Activated T-helper 2 cell treated with anti-CD3 and anti-CD28 coated beads, Interferon-gamma antibody, Interleukin-2, Interleukin-4, amounts not matched to agents 10 μg/mL and 5 μg/mL and 100 μg/mL, durations not matched to agents 14 hours and 24 hours and 36 hours (primary cell): ENCODE results near the gene CHRNA4. TPM values are rescaled to one million over a fixed set of nuclear protein-coding genes. Genes with fewer than 3 reads are reported as not detected.

ENCODE experiments used
- DNase-seq: peaks from one replicate; pipeline ENCODE4 v3.0.0; 2021; ENCODE audit warnings: low spot score
- H3K27ac Mint-ChIP-seq: one replicate; pipeline ENCODE4 v1.8.0; 2021; ENCODE audit warnings: mixed read lengths
- H3K27me3 Mint-ChIP-seq: one replicate; pipeline ENCODE4 v1.8.0; 2021; ENCODE audit warnings: low read depth, mixed read lengths
- H3K36me3 Mint-ChIP-seq: one replicate; pipeline ENCODE4 v1.8.0; 2021; ENCODE audit warnings: low read depth, mixed read lengths
- H3K4me1 Mint-ChIP-seq: one replicate; pipeline ENCODE4 v1.8.0; 2021; ENCODE audit warnings: low read depth, mixed read lengths
- H3K4me3 Mint-ChIP-seq: one replicate; pipeline ENCODE4 v1.8.0; 2021; ENCODE audit warnings: low read depth, mild to moderate bottlenecking, moderate library complexity, mixed read lengths
- H3K9me3 Mint-ChIP-seq: one replicate; pipeline ENCODE4 v1.8.0; 2021; ENCODE audit warnings: mixed read lengths
- intact Hi-C: fragments of 100-400 bp; cut with micrococcal nuclease; formaldehyde crosslinking; loops from one replicate; pipeline ENCODE4 v1.15.1; 2023
- total RNA-seq: library from RNA; stranded (reverse); gene quantifications from 2 replicates; pipeline ENCODE4 v1.2.3, GENCODE V29; 2022

Gene CHRNA4
- total RNA-seq, 1 donor from 2014 or later, result not detected

DNA sequence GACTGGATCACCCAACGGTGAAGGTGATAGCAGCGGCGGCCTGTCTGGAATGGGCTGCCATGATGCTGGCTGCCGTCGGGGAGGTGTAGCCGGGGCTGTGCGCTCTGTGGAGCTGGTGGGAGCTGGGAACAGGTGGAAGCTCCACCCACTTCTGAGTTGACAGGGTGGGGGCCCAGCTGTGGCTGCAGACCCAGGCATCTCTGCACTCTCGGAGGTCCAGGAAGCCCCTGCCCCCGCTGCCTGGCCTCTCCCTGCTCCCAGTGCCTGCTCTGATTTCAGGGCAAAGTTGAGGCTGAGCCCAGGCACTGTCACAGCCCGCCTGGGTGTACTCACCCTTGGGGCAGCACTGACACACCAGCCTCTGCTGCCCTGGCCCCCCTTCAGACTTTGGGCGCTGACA is 18.1 kb upstream of the CHRNA4 start:
- H3K36me3 Mint-ChIP-seq, result no peaks in the 10 kb centered on the region
- H3K27ac Mint-ChIP-seq, result no peak overlapping the region
- intact Hi-C loops, result no loop called here
- no peak overlapping the region for H3K4me3 Mint-ChIP-seq
- H3K9me3 Mint-ChIP-seq, result no peaks in the 10 kb centered on the region
- peaks cover 7% of the 10 kb centered on the region for H3K27me3 Mint-ChIP-seq
- no peak for DNase-seq
- no peaks in the 10 kb centered on the region for H3K4me1 Mint-ChIP-seq

DNA sequence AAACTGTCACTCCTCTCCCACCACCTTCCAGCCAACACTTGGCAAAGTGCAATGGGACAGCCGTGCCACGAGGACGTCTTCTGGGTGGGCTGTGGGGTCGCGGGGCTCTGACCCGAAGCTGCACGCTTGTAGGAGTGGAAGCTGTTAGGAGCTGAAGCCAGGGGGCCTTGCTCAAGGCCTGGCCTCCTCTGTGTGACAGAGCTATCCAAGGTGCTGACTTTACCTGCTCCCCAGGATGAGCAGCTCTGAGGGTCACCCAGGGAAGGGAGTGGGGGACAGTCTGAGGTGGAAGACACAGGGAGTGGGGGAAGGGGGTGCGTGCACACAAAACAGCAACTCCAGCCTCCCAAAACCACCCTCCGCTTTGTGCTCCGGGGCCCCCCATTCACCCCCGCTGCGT is 17.5 kb upstream of the CHRNA4 start:
- Mint-ChIP-seq H3K4me1 (no peaks in the 10 kb centered on the region), H3K27me3 (peaks cover 7% of the 10 kb centered on the region), H3K27ac (no peak overlapping the region), H3K4me3 (no peak overlapping the region), H3K36me3 (no peaks in the 10 kb centered on the region), H3K9me3 (no peaks in the 10 kb centered on the region)
- DNase-seq, result no peak
- intact Hi-C loops, result no loop called here

DNA sequence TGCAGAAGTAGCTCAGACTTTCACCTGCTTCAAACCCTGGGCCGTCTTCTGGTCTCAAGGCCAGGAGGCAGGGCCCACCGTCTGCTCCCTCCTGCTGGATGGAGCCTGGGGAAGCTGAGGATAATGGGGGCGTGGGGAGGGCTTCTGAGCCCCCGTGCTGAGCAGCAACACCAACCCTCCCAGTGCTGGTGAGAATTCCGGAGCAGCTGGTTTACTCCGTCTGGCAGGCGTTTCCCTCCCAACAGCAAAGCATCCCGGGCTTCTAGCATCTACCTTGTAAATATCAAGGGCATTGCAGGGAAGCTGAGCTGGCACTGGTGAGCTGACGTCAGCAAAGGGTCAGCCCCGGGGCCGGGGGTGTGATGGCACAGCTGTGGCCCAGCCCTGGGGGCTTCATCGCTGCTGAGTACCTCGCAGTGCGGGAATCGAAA is 16.8 kb upstream of the CHRNA4 start:
- Mint-ChIP-seq H3K9me3 (no peaks in the 10 kb centered on the region), H3K4me1 (no peaks in the 10 kb centered on the region), H3K27ac (no peak overlapping the region), H3K36me3 (no peaks in the 10 kb centered on the region), H3K27me3 (peaks cover 7% of the 10 kb centered on the region), H3K4me3 (no peak overlapping the region)
- intact Hi-C loops, result no loop called here
- DNase-seq, result no peak

DNA sequence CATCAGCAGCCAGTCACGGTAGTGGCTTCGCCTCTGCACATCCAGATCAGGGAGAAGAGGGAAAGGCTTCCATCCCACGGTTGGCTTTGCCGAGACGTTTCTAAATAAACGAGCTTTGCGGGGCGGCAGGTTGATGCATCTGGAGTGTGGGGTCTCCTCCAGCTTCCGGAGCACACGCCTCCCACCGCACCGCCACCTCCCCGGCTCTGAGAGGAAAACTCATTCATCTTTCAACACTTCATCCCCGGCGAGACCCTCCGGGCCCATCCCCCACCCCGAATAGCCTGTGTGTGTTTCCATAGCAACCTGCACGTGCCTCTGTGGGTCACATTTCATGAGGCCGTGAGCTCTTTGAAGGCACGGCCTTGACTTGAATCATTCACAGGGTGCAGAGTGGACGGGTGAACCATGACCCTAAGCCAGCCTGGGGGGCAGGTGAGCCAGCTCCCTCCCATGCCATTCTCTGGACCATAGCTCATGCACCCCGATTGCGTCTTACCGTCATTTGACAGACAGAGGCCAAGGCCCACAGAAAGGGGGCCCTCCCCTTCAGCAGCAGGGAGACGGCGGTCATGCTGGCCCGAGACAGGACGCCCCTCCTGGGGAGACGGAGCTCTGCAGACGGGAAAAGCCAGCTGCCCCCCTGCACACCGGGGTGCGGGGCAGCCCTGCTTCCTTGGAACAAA is 16.2 kb upstream of the CHRNA4 start:
- Mint-ChIP-seq H3K9me3 (no peaks in the 10 kb centered on the region), H3K36me3 (no peaks in the 10 kb centered on the region), H3K4me1 (no peaks in the 10 kb centered on the region), H3K4me3 (no peak overlapping the region), H3K27ac (no peak overlapping the region), H3K27me3 (peaks cover 7% of the 10 kb centered on the region)
- intact Hi-C loops, result no loop called here
- DNase-seq, result no peak

DNA sequence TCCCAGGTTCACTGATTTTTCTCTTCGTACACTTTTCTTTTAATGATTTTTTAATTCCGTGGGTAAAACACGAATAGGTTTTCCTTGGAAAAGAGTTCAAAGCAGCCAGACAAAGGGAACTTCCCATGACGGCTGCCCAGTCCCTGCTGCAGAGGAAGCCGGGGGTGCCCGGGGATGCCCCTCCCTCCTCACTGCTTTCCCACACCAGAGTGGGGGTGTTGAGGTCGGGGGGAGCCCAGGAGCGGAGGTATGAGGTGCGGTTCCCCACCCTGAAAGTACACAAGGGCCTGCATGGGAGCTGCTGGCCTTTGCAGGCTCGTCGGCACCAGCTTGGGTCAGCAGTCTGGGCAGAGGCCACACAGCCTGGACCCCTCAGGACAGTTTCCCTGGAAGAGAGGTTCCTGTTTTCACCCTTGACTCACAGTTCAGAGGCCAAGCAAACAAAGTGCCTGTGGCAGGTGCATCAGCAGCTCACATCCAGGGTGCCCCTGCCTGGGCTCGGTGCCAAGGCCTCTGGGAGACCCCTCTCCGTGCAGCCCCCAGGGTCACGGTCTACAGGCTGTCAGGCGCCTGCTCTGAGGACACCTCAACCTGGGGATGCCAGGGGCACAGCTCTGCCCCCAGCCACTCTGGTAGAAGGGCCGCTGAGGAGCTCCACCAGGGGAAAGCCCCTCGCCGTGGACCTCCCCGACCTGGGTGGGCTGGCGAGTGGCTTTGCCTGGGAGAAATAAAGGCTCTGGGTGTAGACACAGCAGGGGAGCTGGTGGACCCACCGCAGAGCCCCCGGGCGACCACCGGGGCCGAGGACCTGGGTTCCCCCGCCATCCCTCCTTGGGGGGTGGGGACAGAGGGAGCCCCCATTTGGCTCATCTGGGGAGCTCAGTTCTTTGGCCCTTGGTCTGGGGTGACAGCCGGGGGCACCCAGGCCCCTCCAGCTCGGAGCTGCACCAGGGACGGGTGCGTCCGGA is 15.4 kb upstream of the CHRNA4 start:
- Mint-ChIP-seq H3K4me1 (no peaks in the 10 kb centered on the region), H3K27me3 (peaks cover 7% of the 10 kb centered on the region), H3K27ac (no peak overlapping the region), H3K9me3 (no peaks in the 10 kb centered on the region), H3K36me3 (no peaks in the 10 kb centered on the region), H3K4me3 (no peak overlapping the region)
- intact Hi-C loops, result no loop called here
- DNase-seq, result no peak

DNA sequence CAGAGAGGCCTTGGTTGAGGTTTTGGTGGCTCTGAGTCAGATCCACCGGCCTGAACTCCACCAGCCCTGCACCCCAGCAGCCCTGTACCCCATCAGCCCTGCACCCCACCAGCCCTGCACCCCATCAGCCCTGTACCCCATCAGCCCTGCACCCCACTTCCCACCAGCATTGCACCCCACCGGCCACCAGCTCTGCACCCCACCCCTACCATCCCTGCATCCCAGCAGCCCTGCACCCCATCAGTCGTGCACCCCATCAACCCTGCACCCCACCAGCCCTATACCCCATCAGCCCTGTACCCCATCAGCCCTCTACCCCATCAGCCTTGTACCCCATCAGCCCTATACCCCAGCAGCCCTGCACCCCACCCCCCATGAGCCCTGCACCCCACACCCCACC is 14.3 kb upstream of the CHRNA4 start:
- H3K36me3 Mint-ChIP-seq, result no peaks in the 10 kb centered on the region
- H3K27me3 Mint-ChIP-seq, result peaks cover 7% of the 10 kb centered on the region
- H3K4me3 Mint-ChIP-seq, result no peak overlapping the region
- H3K4me1 Mint-ChIP-seq, result no peaks in the 10 kb centered on the region
- intact Hi-C loops, result no loop called here
- H3K9me3 Mint-ChIP-seq, result no peaks in the 10 kb centered on the region
- H3K27ac Mint-ChIP-seq, result no peak overlapping the region
- DNase-seq, result no peak

DNA sequence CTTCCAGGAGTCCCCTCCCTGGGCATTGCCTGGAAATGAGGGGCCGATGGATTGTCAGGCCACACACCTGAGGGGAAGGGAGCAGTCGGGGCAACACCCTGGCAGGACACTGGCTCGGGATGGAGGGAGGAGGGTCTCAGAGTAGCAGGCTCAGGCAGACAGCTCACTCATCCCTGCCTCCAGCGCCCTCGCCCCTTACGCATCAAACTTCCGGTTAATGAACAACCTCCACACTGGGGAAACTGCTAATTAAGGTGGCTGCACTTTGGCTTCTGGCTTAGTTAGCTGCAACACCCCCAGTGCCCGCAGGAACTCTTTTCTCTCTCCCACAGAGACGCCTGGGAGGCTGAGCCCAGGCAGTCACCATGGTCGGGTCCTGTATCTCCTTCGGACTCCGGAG is 13.4 kb upstream of the CHRNA4 start:
- Mint-ChIP-seq H3K27ac (no peak overlapping the region), H3K27me3 (peaks cover 7% of the 10 kb centered on the region)
- intact Hi-C loops, result no loop called here

DNA sequence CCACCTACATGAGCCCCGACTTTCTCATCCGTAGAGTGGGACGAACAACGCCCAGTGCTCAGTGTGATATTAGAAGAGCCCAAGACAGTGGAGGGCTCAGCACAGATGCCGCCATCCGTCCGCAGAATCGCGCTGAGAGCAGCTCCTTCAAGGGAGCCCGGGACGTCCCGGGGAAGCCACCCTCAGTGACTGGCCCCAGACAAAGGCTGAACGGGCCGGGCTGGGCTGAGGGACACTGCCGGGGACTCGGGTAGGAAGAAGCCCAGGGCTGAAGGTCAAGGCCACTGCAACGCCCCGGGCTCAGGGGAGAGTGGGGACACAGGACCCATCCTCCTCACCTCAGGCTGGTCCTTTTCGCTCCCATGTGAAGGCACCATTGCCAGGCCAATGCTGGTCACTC is 12.8 kb upstream of the CHRNA4 start:
- intact Hi-C loops, result no loop called here

More for the DNA sequence above, 13.4 kb upstream of the CHRNA4 start:
- Mint-ChIP-seq H3K9me3 (no peaks in the 10 kb centered on the region), H3K36me3 (no peaks in the 10 kb centered on the region), H3K4me1 (no peaks in the 10 kb centered on the region), H3K4me3 (no peak overlapping the region)
- no peak for DNase-seq

DNA sequence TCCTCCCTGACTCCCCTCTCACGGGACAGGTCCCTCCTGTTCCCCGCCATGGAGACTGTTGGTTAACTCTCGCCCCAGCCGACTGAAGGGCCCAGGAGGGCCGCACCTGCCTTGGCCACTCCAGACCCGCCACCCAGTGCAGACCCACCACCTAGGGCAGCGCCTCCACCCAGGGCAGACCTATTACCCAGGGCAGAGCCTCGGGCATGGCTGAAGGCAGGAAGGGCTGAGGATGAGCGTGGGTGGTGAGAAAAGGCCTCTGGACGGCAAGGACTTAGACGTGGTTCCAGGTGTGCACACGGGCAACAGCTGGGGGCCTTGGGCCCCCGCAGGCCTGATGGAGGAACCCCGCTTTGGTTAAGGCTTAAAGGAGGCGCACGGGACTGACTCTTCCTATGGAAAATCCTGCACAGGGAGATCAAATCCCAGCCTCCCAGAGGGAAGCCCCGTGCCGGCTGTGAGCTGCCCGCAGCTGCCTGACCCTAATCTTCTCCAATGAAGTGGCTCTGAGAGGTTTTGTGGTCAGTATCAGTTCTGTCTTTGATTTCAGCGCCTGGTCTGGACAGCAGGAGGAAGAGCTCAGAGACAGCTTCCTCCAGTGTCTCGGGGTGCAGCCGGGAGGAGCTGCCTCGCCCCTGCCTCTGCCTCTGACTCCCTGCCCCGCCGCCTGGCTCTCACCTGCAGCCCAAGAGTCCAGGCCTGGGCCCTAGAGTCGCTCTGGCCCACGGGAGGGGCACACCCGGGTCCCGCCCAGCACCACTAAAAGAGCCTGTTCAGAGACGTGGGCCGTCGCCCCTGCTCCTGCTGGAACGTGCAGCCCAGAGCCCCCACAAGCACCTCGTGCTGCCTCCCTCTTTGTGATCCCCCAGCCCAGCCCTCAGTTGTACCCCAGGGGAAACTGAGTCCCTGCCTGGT is 12.1 kb upstream of the CHRNA4 start:
- no peaks in the 10 kb centered on the region for H3K9me3 Mint-ChIP-seq
- no peak for DNase-seq

More for the DNA sequence above, 12.8 kb upstream of the CHRNA4 start:
- Mint-ChIP-seq H3K4me3 (no peak overlapping the region), H3K4me1 (no peaks in the 10 kb centered on the region), H3K27me3 (peaks cover 7% of the 10 kb centered on the region), H3K9me3 (no peaks in the 10 kb centered on the region), H3K36me3 (no peaks in the 10 kb centered on the region), H3K27ac (no peak overlapping the region)
- DNase-seq, result no peak

DNA sequence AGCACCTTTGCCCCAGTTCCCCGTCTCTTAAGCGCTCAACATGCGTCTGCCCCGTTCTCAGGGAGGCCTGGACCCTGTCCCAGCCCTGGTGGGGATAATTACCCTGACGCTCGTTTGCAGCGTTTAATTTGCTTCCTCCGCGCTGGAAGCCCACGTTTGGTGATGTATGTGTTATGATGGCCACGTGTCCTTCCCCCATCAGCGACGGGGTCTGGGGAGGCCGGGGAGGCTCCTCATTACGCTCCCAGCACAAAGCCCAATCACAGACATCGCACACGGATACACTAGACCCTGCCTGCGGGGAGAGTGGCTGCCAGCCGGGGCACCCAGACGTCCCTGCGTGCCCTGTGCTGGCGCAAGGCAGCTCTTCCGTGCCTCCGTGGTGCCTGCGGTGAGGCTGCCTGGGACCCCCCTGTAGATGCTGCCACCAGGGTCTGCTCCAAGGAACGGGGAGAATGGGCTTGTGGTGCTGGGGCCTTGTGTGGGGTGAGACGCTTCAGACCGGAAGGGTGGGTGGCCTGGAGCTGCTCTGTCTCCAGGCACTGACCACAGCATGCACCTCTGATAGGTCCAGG is 10.2 kb upstream of the CHRNA4 start:
- no peak for DNase-seq
- Mint-ChIP-seq H3K36me3 (no peaks in the 10 kb centered on the region), H3K9me3 (no peaks in the 10 kb centered on the region), H3K4me1 (no peaks in the 10 kb centered on the region), H3K27ac (no peak overlapping the region), H3K27me3 (no peaks in the 10 kb centered on the region), H3K4me3 (no peak overlapping the region)
- intact Hi-C loops, result no loop called here

More for the DNA sequence above, 12.1 kb upstream of the CHRNA4 start:
- intact Hi-C loops, result no loop called here
- Mint-ChIP-seq H3K4me1 (no peaks in the 10 kb centered on the region), H3K36me3 (no peaks in the 10 kb centered on the region), H3K27me3 (peaks cover 4% of the 10 kb centered on the region), H3K4me3 (no peak overlapping the region), H3K27ac (no peak overlapping the region)

DNA sequence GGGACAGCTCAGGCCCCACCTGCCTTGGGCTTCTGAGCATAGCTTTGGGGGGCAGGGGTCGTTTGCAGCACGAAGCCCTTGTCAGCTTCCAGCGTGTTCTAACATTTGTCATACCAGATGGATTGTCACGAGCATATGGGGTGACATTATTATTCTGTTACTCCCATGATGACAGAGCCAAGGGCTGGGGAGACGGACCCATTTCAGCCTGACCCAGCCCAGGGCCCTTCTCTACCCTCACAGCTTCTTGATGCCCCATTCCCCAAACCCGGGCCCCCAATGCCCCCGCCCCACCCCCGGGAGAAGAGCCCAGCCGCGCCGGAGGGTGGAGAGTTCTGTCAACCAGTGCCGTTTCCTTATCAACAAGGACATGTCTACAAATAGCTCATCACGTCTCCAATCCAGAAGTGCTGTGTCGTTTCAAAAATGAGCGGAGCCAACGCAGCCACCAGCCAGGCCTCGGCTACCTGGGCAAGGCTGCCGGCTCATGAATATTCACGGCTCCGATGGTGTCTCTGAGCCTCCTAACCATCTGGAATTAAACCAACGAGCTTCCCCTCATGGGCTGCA is 9.6 kb upstream of the CHRNA4 start:
- DNase-seq, result no peak
- Mint-ChIP-seq H3K27ac (no peak overlapping the region), H3K27me3 (no peaks in the 10 kb centered on the region), H3K4me1 (no peaks in the 10 kb centered on the region), H3K9me3 (no peaks in the 10 kb centered on the region), H3K36me3 (no peaks in the 10 kb centered on the region), H3K4me3 (no peak overlapping the region)
- intact Hi-C loops, result no loop called here
